ENCODE data around the gene SLC52A3.

GRCh38 chr20:761418-762381 is 6.6 kb downstream of the SLC52A3 start:
- TF ChIP-seq CTCF (IDR thresholded peaks at IDR 0.05; ENCODE audit: poor library complexity, severe bottlenecking) = no peak
- TF ChIP-seq MXI1 (conservative IDR thresholded peaks at IDR 0.05; ENCODE audit: poor library complexity, severe bottlenecking) = no peak
